GM13976 (cell line): ENCODE measurements around the gene TULP1.

Source experiments
- DNase-seq: peaks from one replicate; pipeline ENCODE4 v3.0.0; 2012; ENCODE audit warnings: low spot score
- in situ Hi-C: fragments of 300-500 bp; cut with MboI; formaldehyde crosslinking; loops from one replicate; pipeline ENCODE4 v1.12.0; 2022; ENCODE audit warnings: low sequenced_read_pairs, mixed read lengths, inconsistent platforms; ENCODE audit not compliant: unreplicated experiment
- TF ChIP-seq, protein P1 (sequence below): IDR thresholded peaks from 2 replicates; pipeline ENCODE4 v1.5.1; 2012; ENCODE audit warnings: borderline replicate concordance, mild to moderate bottlenecking; ENCODE audit not compliant: insufficient read depth; ENCODE audit errors: extremely low read depth, missing control alignments, control extremely low read depth

Gene TULP1

DNA sequence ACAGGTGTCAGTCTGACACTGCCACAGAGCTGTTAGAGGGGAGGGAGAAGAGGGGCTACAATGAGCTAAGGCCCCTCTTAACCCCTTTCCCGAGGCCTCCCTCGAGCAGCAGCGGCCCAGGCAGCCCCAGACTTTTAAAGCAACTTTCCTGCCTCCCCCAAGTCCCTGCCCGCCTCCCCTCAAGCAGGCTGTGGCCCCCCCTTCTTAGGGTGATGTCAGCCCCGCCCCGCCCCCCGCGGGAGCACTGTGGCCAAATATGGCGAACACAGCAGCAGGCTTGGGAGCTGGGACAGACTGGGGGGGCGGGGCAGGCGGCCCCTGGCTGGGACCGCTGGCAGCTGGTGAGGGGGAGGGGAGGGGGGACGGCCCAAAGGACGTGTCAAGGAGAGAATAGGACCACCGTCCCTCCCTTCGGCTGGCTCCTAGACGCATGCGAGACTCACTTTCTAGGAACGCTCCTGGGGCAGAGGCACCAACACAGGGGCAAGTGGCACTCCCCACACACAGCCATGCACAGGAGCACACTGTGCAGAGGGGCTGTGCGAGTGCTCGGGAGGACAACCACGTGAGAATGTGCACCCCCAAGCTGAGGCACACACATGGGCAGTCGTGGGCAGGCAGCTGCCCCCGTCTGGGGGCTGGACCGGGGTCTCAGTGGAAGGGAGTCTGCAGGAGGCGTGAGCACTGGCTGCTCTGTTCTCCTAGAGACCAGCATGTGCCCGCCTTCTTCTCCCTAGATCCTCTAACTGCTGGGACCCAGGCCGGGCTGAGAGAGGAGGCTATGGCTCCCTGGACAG lies 22.5 kb downstream of the TULP1 start:
- TF ChIP-seq, protein P1, sequence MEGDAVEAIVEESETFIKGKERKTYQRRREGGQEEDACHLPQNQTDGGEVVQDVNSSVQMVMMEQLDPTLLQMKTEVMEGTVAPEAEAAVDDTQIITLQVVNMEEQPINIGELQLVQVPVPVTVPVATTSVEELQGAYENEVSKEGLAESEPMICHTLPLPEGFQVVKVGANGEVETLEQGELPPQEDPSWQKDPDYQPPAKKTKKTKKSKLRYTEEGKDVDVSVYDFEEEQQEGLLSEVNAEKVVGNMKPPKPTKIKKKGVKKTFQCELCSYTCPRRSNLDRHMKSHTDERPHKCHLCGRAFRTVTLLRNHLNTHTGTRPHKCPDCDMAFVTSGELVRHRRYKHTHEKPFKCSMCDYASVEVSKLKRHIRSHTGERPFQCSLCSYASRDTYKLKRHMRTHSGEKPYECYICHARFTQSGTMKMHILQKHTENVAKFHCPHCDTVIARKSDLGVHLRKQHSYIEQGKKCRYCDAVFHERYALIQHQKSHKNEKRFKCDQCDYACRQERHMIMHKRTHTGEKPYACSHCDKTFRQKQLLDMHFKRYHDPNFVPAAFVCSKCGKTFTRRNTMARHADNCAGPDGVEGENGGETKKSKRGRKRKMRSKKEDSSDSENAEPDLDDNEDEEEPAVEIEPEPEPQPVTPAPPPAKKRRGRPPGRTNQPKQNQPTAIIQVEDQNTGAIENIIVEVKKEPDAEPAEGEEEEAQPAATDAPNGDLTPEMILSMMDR = no peak
- in situ Hi-C loops = no loop called here
- no peak for DNase-seq

DNA sequence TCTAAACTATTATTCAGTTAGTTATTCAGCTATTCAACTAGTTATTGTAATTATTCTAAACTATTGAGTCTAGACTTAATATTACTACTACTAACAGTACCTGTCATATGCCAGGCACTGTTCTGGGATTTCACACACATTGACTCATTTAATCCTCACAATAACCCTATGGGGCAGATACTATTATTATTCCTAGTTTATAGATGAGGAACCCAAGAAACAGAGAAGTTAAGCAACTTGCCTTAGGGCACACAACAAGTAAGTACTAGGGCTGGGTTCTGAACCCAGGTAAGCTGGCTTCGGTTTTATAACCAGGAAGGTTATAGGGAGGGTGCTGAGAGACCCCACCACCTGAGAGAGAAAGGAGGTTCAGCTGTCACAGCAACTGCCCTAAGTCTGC lies 23.6 kb downstream of the TULP1 start:
- in situ Hi-C loops = no loop called here
- TF ChIP-seq, protein P1 = no peak
- DNase-seq = no peak

DNA sequence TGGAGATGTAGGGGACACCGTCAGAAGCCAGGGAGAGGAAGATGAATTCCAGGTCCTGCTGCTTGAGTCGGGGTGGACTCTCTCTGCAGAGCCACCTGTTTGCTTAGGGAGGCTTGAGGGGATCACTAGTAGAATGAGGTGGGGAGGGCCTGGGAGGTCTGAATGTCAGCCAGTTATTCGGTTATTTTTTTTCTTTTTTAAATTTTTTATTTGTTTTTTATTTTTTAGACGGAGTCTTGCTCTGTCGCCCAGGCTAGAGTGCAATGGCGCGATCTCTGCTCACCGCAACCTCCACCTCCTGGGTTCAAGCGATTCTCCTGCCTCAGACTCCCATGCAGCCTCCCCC lies 24.2 kb downstream of the TULP1 start:
- TF ChIP-seq, protein P1 = no peak
- in situ Hi-C loops = no loop called here
- DNase-seq = no peak

DNA sequence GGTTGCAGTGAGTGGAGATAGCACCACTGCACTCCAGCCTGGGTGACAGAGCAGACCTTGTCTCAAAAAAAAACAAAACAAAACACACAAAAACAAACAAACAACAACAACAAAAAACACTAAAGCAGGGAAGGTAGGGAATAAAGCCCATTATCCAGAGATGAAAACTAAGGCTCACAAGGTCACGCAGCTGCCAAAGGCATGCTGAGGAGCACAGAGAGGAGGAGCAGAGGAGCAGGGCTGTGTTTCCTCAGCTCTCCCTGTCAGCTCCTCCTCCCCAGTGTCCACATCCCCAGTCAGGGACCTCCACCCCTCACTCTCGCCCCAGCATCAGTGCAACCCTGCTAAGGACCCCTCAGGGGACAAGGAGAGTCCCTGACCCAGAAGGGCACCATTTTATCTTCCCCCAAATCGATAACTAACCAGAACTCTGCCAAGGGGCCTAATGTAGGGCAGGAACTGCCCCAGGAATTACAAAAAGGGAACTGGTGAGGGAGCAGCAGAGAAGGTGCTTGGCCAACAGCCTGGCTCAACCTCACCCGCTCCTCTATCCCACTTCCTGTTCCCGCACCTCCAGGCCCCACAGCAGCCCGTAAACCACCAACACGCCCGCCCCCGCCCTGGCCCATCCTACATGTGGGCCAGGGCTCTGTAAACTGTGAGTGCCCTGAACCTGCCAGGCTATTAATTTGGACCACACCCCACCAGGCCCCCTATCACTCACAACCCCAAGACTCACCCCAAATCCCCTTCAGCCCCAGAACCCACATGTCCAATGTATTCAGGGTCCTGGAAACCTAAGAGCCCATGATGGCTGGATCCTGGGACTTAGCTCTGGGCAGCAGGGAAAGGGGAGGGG lies 24.8 kb downstream of the TULP1 start:
- DNase-seq = no peak

DNA sequence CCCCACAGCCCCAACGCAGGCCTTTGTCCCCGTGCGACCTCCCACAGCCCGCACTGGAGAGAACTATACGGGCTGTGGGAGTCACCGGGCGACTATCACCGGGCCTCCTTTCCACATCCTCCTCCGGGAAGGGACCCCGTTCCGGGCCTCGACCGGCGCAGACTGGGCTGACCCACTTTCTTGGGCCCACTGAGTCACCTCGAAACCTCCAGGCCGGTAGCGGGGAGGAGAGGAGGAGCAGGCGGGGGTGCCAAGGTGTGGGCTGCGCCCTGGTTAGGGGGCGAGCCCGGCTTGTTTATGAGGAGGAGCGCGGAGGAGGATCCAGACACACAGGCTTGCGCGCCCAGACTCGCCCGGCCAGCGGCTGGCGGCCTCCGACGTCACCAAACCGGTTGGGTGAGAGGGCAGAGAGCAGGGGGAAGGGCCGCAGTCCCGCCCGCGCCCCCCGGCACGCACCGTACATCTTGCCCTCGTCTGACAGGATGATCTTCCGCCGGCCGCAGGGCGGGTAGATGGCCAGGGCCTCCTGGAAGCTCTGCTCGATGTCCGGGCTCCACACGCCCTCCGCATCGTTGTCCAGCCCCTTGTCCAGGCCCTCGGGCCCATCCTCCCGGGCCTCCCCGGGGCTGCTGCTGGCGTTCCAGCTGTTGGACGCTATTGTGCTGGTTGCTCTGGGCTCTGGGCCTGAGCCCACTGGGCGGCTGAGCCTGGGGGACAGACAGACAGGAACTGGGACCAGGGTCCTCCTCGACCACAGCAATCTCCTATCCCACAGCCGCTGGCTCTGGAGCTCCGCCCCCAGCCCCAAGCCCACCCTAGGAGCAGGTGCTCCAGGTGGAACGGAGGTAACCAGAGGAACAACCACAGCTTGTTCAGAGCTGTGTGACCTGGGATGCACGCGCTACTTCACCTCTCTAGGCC lies 26.4 kb downstream of the TULP1 start:
- TF ChIP-seq, protein P1 = no peak
- DNase-seq = no peak
- in situ Hi-C loops = no loop called here

More for the DNA sequence above, 24.8 kb downstream of the TULP1 start:
- in situ Hi-C loops = no loop called here
- TF ChIP-seq, protein P1 = no peak

DNA sequence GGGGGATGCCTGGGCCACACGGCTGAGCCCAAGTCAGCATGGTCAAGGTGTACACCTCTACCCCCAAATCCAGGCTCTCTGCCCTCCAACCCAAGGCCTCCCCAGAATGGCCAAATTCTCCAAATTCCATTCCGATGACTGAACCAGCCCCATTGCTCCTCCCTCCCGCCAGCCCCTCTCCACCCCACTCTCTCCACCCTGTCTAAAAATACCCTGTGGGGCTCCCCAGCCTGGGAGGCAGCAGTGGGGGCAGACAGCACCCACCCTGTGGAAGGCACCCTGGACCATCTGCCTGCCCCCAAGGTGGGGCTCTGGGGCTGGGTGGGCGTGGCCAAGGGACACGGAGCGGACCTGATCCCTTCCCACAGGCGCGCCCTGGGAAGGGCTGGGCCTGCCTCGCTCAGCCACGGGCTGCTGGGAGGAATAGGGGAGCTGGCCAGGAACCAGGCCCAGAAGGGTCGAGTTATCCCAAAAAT lies 27.3 kb downstream of the TULP1 start:
- DNase-seq = no peak
- in situ Hi-C loops = no loop called here

More for the DNA sequence above, 27.3 kb downstream of the TULP1 start:
- TF ChIP-seq, protein P1 = no peak
